ENCODE measurements around the gene PRTG. TPM values are rescaled to one million over a fixed set of nuclear protein-coding genes. Genes with fewer than 3 reads are reported as not detected.

Gene PRTG
- total and polyA plus RNA-seq, 10 of the 15 experiments (the other 5 are each of a cell fraction or from before 2014, with no cell fraction given): under 0.01 to 0.25 TPM; not detected in 8

- TF ChIP-seq EGR1 (IDR thresholded peaks at IDR 0.05; ENCODE audit: borderline replicate concordance in 1 of 2, low read depth in 2 of 2, low read length in 2 of 2): no peak
- no peak for TF ChIP-seq SUPT20H (IDR thresholded peaks at IDR 0.05; ENCODE audit: borderline replicate concordance, control insufficient read depth, low read depth, low read length)
- no peak for TF ChIP-seq KDM1A (IDR thresholded peaks at IDR 0.05; ENCODE audit: borderline replicate concordance)
- TF ChIP-seq RAD51 (IDR thresholded peaks at IDR 0.05): no peak
- no peak for TF ChIP-seq MTA2 (IDR thresholded peaks at IDR 0.05; ENCODE audit: low read depth)
Observed at GRCh38 chr15:55738715-55739114, 4.2 kb downstream of the PRTG start (continued).

GRCh38 chr15:55737373-55737772 lies 5.6 kb downstream of the PRTG start:
- DNase-seq (ENCODE audit: low read depth, low spot score) (no peak), FAIRE-seq (no peak), ATAC-seq (no peak)
- intact Hi-C loops (cut with micrococcal nuclease; ENCODE audit: unreplicated experiment): no loop called here
- Histone ChIP-seq H3K9ac (ENCODE audit: control insufficient read depth, insufficient read depth, low read length) (no peak overlapping the region), H3K4me1 (ENCODE audit: control insufficient read depth, insufficient read depth, low read length) (no peaks in the 10 kb centered on the region), H4K20me1 (ENCODE audit: control insufficient read depth, insufficient read depth) (no peaks in the 10 kb centered on the region), H3K79me2 (ENCODE audit: control insufficient read depth, insufficient read depth, low read length) (no peaks in the 10 kb centered on the region), H3K9me3 (replicated peaks; ENCODE audit: control insufficient read depth, insufficient read depth, low read length) (no peaks in the 10 kb centered on the region), H2AFZ (ENCODE audit: control insufficient read depth, low read depth, low read length) (no peak overlapping the region), H3K4me2 (ENCODE audit: control insufficient read depth, insufficient read depth) (no peak overlapping the region), H3K36me3 (ENCODE audit: control insufficient read depth in 2 of 2, insufficient read depth in 2 of 2, low read length in 1 of 2) (no peaks in the 10 kb centered on the region), H3K27ac (ENCODE audit: control insufficient read depth, insufficient read depth) (no peak overlapping the region), H3K4me3 (no peak overlapping the region), H3K27me3 (replicated peaks in 1 of 2; ENCODE audit: control insufficient read depth in 2 of 2, insufficient read depth in 2 of 2, low read length in 1 of 2) (peaks cover 6 to 12% of the 10 kb centered on the region in 2 experiments)
- ChIA-PET CTCF (no interaction called here), RAD21 (ENCODE audit: unreplicated experiment) (no interaction called here), POLR2A (no interaction called here), SMC1A (ENCODE audit: uncharacterized antibody, unreplicated experiment) (interaction anchor here (1.0 kb wide), 1 partner anchor 18 kb away, joined by 3 read pairs; no protein-coding TSS in a partner anchor)
- in situ Hi-C loops (cut with MboI): no loop called here
- BruUV-seq (replicated peaks): no TSS peak
- TF ChIP-seq NRF1 (conservative IDR thresholded peaks at IDR 0.05; ENCODE audit: low read depth, low read length): no peak
- TF ChIP-seq RFX5 (IDR thresholded peaks at IDR 0.05; ENCODE audit: low read depth, low read length): no peak
- no peak for TF ChIP-seq RUNX3 (IDR thresholded peaks at IDR 0.05; ENCODE audit: low read length)
- TF ChIP-seq IRF4 (IDR thresholded peaks at IDR 0.05; ENCODE audit: low read depth, low read length): no peak
- no peak for TF ChIP-seq POLR2AphosphoS5 (IDR thresholded peaks at IDR 0.05; ENCODE audit: low read length)
- TF ChIP-seq BCLAF1 (IDR thresholded peaks at IDR 0.05): no peak
- no peak for TF ChIP-seq BCL3 (IDR thresholded peaks at IDR 0.05; ENCODE audit: borderline replicate concordance, insufficient read depth, low read depth, low read length, poor library complexity, severe bottlenecking)
- TF ChIP-seq CEBPZ (IDR thresholded peaks at IDR 0.05; ENCODE audit: low read depth, low read length): no peak
- TF ChIP-seq JUND (IDR thresholded peaks at IDR 0.05; ENCODE audit: low read depth, low read length): no peak
- TF ChIP-seq ETV6 (conservative IDR thresholded peaks at IDR 0.05 in 1 of 2, IDR thresholded peaks at IDR 0.05 in 1 of 2; ENCODE audit: borderline replicate concordance in 1 of 2, low read depth in 1 of 2): no peak
- TF ChIP-seq EGR1 (IDR thresholded peaks at IDR 0.05; ENCODE audit: borderline replicate concordance in 1 of 2, low read depth in 2 of 2, low read length in 2 of 2): no peak
